ENCODE measurements around the gene CLDN7. TPM values are rescaled to one million over a fixed set of nuclear protein-coding genes. Genes with fewer than 3 reads are reported as not detected.

CLDN7 gene
- total RNA-seq (2022; extraction: Qiagen RNA extraction; ENCODE audit: low read depth): 1.7 to 2.5 TPM (median 2.1 TPM) in 5 replicates

GRCh38 chr17:7262192-7262934, at the start of gene CLDN7:
Gene CLDN7, minus strand, starts transcription at chr17:7262478. Its CDS starts 435 bp downstream, at chr17:7262043.

GRCh38 chr17:7306911-7307685, 44.8 kb upstream of the CLDN7 start, which contains the start of gene EIF5A:
Gene EIF5A, plus strand, starts transcription at chr17:7307628. Its CDS starts 2,008 bp downstream, at chr17:7309636.

GRCh38 chr17:7294614-7295153, 32.4 kb upstream of the CLDN7 start, which contains the start of gene YBX2:
Gene YBX2, minus strand, starts transcription at chr17:7294639. Its CDS starts 139 bp downstream, at chr17:7294500.

GRCh38 chr17:7281074-7281952, 19.0 kb upstream of the CLDN7 start, which contains the start of gene SLC2A4:
Gene SLC2A4, plus strand, starts transcription at chr17:7281718. Its CDS starts 217 bp downstream, at chr17:7281935.

GRCh38 chr17:7252176-7253043, 9.9 kb downstream of the CLDN7 start, which contains the start of gene ELP5:
Gene ELP5, plus strand, starts transcription at chr17:7252215. Its CDS starts 336 bp downstream, at chr17:7252551.

GRCh38 chr17:7251661-7252175, 10.6 kb downstream of the CLDN7 start, which contains the start of gene CTDNEP1:
Gene CTDNEP1, minus strand, starts transcription at chr17:7251734. Its CDS starts 438 bp downstream, at chr17:7251296.

GRCh38 chr17:7241783-7242716, 20.2 kb downstream of the CLDN7 start, which contains the start of gene GABARAP:
Gene GABARAP, minus strand, starts transcription at chr17:7242449. Its CDS starts 119 bp downstream, at chr17:7242330.

GRCh38 chr17:7239091-7240027, 22.9 kb downstream of the CLDN7 start, which contains the start of gene PHF23:
Gene PHF23, minus strand, starts transcription at chr17:7239457. Its CDS starts 178 bp downstream, at chr17:7239279.

GRCh38 chr17:7234083-7234951, 28.0 kb downstream of the CLDN7 start, which contains the start of gene DVL2:
Gene DVL2, minus strand, starts transcription at chr17:7234517. Its CDS starts 255 bp downstream, at chr17:7234262.

GRCh38 chr17:7219812-7220592, 42.3 kb downstream of the CLDN7 start, which contains the start of the genes ACADVL and DLG4:
Gene ACADVL, plus strand, starts transcription at chr17:7219938. Its CDS starts 47 bp downstream, at chr17:7219985.
Gene DLG4, minus strand, starts transcription at chr17:7219836.

Other genes starting within 250 kb of the CLDN7 start
- 431 to 509 TPM (median 449 TPM) in 5 replicates for gene RNASEK, start 249.9 kb downstream of the CLDN7 start, total RNA-seq (2022; extraction: Qiagen RNA extraction; ENCODE audit: low read depth)
- gene BCL6B, start 239.4 kb downstream of the CLDN7 start, total RNA-seq (2022; extraction: Qiagen RNA extraction; ENCODE audit: low read depth): not detected in 5 replicates
- 6.9 to 9.1 TPM (median 8.2 TPM) in 5 replicates for gene SLC16A13, start 226.5 kb downstream of the CLDN7 start, total RNA-seq (2022; extraction: Qiagen RNA extraction; ENCODE audit: low read depth)
- gene SLC16A11, start 218.4 kb downstream of the CLDN7 start, total RNA-seq (2022; extraction: Qiagen RNA extraction; ENCODE audit: low read depth): not detected in 5 replicates
- gene CLEC10A, start 182.2 kb downstream of the CLDN7 start, total RNA-seq (2022; extraction: Qiagen RNA extraction; ENCODE audit: low read depth): not detected in 5 replicates
- 0.10 to 0.35 TPM in 2 of 5 replicates, not detected in the others for gene ASGR2, start 147.7 kb downstream of the CLDN7 start, total RNA-seq (2022; extraction: Qiagen RNA extraction; ENCODE audit: low read depth)
- gene ASGR1, start 83.1 kb downstream of the CLDN7 start, total RNA-seq (2022; extraction: Qiagen RNA extraction; ENCODE audit: low read depth): 0.78 to 1.4 TPM (median 0.87 TPM) in 5 replicates
- 4.8 to 8.2 TPM (median 6.7 TPM) in 5 replicates for gene DLG4, start 42.6 kb downstream of the CLDN7 start, total RNA-seq (2022; extraction: Qiagen RNA extraction; ENCODE audit: low read depth)
- 328 to 426 TPM (median 419 TPM) in 5 replicates for gene ACADVL, start 42.5 kb downstream of the CLDN7 start, total RNA-seq (2022; extraction: Qiagen RNA extraction; ENCODE audit: low read depth)
- gene DVL2, start 28.0 kb downstream of the CLDN7 start, total RNA-seq (2022; extraction: Qiagen RNA extraction; ENCODE audit: low read depth): 31.8 to 38.4 TPM (median 37.3 TPM) in 5 replicates
- gene PHF23, start 23.0 kb downstream of the CLDN7 start, total RNA-seq (2022; extraction: Qiagen RNA extraction; ENCODE audit: low read depth): 80.8 to 113 TPM (median 94.7 TPM) in 5 replicates
- 629 to 795 TPM (median 688 TPM) in 5 replicates for gene GABARAP, start 20.0 kb downstream of the CLDN7 start, total RNA-seq (2022; extraction: Qiagen RNA extraction; ENCODE audit: low read depth)
- gene CTDNEP1, start 10.7 kb downstream of the CLDN7 start, total RNA-seq (2022; extraction: Qiagen RNA extraction; ENCODE audit: low read depth): 209 to 247 TPM (median 236 TPM) in 5 replicates
- gene ELP5, start 10.3 kb downstream of the CLDN7 start, total RNA-seq (2022; extraction: Qiagen RNA extraction; ENCODE audit: low read depth): 124 to 134 TPM (median 126 TPM) in 5 replicates
- 0.17 to 0.64 TPM (median 0.45 TPM) in 5 replicates for gene SLC2A4, start 19.2 kb upstream of the CLDN7 start, total RNA-seq (2022; extraction: Qiagen RNA extraction; ENCODE audit: low read depth)
- gene YBX2, start 32.2 kb upstream of the CLDN7 start, total RNA-seq (2022; extraction: Qiagen RNA extraction; ENCODE audit: low read depth): 0.22 to 0.91 TPM (median 0.52 TPM) in 5 replicates
- 1,622 to 1,789 TPM (median 1,677 TPM) in 5 replicates for gene EIF5A, start 45.1 kb upstream of the CLDN7 start, total RNA-seq (2022; extraction: Qiagen RNA extraction; ENCODE audit: low read depth)
- gene GPS2, start 52.9 kb upstream of the CLDN7 start, total RNA-seq (2022; extraction: Qiagen RNA extraction; ENCODE audit: low read depth): 84.7 to 101 TPM (median 95.3 TPM) in 5 replicates
- gene NEURL4, start 66.9 kb upstream of the CLDN7 start, total RNA-seq (2022; extraction: Qiagen RNA extraction; ENCODE audit: low read depth): 25.3 to 31.6 TPM (median 30.1 TPM) in 5 replicates
- 1.7 to 5.4 TPM (median 3.1 TPM) in 5 replicates for gene ACAP1, start 74.1 kb upstream of the CLDN7 start, total RNA-seq (2022; extraction: Qiagen RNA extraction; ENCODE audit: low read depth)
- 9.4 to 13.4 TPM (median 10.7 TPM) in 5 replicates for gene KCTD11, start 89.7 kb upstream of the CLDN7 start, total RNA-seq (2022; extraction: Qiagen RNA extraction; ENCODE audit: low read depth)
- gene TMEM95, start 92.7 kb upstream of the CLDN7 start, total RNA-seq (2022; extraction: Qiagen RNA extraction; ENCODE audit: low read depth): not detected in 5 replicates
- gene TNK1, start 118.6 kb upstream of the CLDN7 start, total RNA-seq (2022; extraction: Qiagen RNA extraction; ENCODE audit: low read depth): 1.4 to 2.0 TPM (median 1.5 TPM) in 5 replicates
- gene PLSCR3, start 132.0 kb upstream of the CLDN7 start, total RNA-seq (2022; extraction: Qiagen RNA extraction; ENCODE audit: low read depth): 38.1 to 44.3 TPM (median 41.3 TPM) in 5 replicates
- 202 to 227 TPM (median 216 TPM) in 5 replicates for gene TMEM256, start 141.6 kb upstream of the CLDN7 start, total RNA-seq (2022; extraction: Qiagen RNA extraction; ENCODE audit: low read depth)
- gene NLGN2, start 145.4 kb upstream of the CLDN7 start, total RNA-seq (2022; extraction: Qiagen RNA extraction; ENCODE audit: low read depth): 13.2 to 18.5 TPM (median 17.1 TPM) in 5 replicates
- 0.14 TPM in 1 of 5 replicates, not detected in the others for gene SPEM1, start 157.8 kb upstream of the CLDN7 start, total RNA-seq (2022; extraction: Qiagen RNA extraction; ENCODE audit: low read depth)
- gene SPEM2, start 163.1 kb upstream of the CLDN7 start, total RNA-seq (2022; extraction: Qiagen RNA extraction; ENCODE audit: low read depth): 0.14 TPM in 1 of 5 replicates, not detected in the others
- gene SPEM3, start 166.4 kb upstream of the CLDN7 start, total RNA-seq (2022; extraction: Qiagen RNA extraction; ENCODE audit: low read depth): not detected in 5 replicates
- gene TMEM102, start 173.0 kb upstream of the CLDN7 start, total RNA-seq (2022; extraction: Qiagen RNA extraction; ENCODE audit: low read depth): 10.2 to 13.7 TPM (median 12.1 TPM) in 5 replicates
- gene FGF11, start 177.0 kb upstream of the CLDN7 start, total RNA-seq (2022; extraction: Qiagen RNA extraction; ENCODE audit: low read depth): 0.43 to 1.3 TPM (median 1.1 TPM) in 5 replicates
- 7.3 to 11.0 TPM (median 9.1 TPM) in 5 replicates for gene CHRNB1, start 182.6 kb upstream of the CLDN7 start, total RNA-seq (2022; extraction: Qiagen RNA extraction; ENCODE audit: low read depth)
- gene ZBTB4, start 217.2 kb upstream of the CLDN7 start, total RNA-seq (2022; extraction: Qiagen RNA extraction; ENCODE audit: low read depth): 18.5 to 23.4 TPM (median 22.7 TPM) in 5 replicates
- not detected in 5 replicates for gene SLC35G6, start 219.0 kb upstream of the CLDN7 start, total RNA-seq (2022; extraction: Qiagen RNA extraction; ENCODE audit: low read depth)
- gene POLR2A, start 221.9 kb upstream of the CLDN7 start, total RNA-seq (2022; extraction: Qiagen RNA extraction; ENCODE audit: low read depth): 63.4 to 76.8 TPM (median 71.8 TPM) in 5 replicates